ENCODE data around the gene SERINC1. TPM values are rescaled to one million over a fixed set of nuclear protein-coding genes. Genes with fewer than 3 reads are reported as not detected.
A peak's percentile ranks its signal among the peaks of the same experiment; 100 is the strongest.

The SERINC1 gene
- total RNA-seq, 3 donors from 2014 or later (not counting 1 experiment from before 2014, with no cell fraction given), result 124 to 131 (median 128) TPM

DNA sequence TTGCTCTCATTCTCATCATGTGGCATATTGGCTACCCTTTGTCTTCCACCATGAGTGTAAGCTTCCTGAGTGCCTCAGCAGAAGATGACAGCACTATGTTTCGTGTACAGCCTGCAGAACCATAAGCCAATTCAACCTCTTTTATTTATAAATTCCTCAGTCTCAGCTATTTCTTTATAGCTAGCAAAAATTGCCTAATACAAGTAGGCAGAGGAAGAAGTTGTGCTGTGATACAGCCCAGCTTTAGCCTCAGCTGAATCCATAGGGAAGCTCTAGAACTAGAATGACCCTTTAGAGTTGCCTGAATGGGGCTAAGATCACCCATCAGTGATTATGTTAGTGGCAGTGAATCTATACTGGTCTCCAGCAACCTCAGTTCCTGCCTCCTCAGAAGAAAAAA lies 19.0 kb upstream of the SERINC1 start:
- peaks cover 0 to 12% of the 10 kb centered on the region in 2 donors for H3K4me1 Mint-ChIP-seq
- Histone ChIP-seq H3K27ac (ENCODE audit: low read length) (no peak overlapping the region), H3K9me3 (ENCODE audit: control insufficient read depth, insufficient read depth, low read length) (no peaks in the 10 kb centered on the region), H3K4me3 (ENCODE audit: low read length) (no peak overlapping the region), H3K4me1 (ENCODE audit: control insufficient read depth, insufficient read depth, low read length) (peaks cover 8% of the 10 kb centered on the region), H3K36me3 (ENCODE audit: control insufficient read depth, insufficient read depth, low read length) (no peaks in the 10 kb centered on the region), H3K27me3 (ENCODE audit: control insufficient read depth, insufficient read depth, low read length) (no peaks in the 10 kb centered on the region)
- WGBS (ENCODE audit: insufficient coverage), result 83% methylated on average over 1 of the region's 1 CpG
- TF ChIP-seq, protein P1, sequence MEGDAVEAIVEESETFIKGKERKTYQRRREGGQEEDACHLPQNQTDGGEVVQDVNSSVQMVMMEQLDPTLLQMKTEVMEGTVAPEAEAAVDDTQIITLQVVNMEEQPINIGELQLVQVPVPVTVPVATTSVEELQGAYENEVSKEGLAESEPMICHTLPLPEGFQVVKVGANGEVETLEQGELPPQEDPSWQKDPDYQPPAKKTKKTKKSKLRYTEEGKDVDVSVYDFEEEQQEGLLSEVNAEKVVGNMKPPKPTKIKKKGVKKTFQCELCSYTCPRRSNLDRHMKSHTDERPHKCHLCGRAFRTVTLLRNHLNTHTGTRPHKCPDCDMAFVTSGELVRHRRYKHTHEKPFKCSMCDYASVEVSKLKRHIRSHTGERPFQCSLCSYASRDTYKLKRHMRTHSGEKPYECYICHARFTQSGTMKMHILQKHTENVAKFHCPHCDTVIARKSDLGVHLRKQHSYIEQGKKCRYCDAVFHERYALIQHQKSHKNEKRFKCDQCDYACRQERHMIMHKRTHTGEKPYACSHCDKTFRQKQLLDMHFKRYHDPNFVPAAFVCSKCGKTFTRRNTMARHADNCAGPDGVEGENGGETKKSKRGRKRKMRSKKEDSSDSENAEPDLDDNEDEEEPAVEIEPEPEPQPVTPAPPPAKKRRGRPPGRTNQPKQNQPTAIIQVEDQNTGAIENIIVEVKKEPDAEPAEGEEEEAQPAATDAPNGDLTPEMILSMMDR (IDR thresholded peaks at IDR 0.05), result no peak
- intact Hi-C loops (cut with micrococcal nuclease), result loop anchor here (5.0 kb wide), 1 partner anchor 827 kb away; no protein-coding TSS in a partner anchor
- ATAC-seq, result no peak
- no peak for DNase-seq
- H3K36me3 Mint-ChIP-seq, result no peaks in the 10 kb centered on the region
- H3K4me3 Mint-ChIP-seq, result no peak overlapping the region
- peaks cover 0 to 3% of the 10 kb centered on the region in 2 donors for H3K27me3 Mint-ChIP-seq (ENCODE audit: low read depth in 2 of 2)
- H3K27ac Mint-ChIP-seq, result no peak overlapping the region
- no peaks in the 10 kb centered on the region for H3K9me3 Mint-ChIP-seq

DNA sequence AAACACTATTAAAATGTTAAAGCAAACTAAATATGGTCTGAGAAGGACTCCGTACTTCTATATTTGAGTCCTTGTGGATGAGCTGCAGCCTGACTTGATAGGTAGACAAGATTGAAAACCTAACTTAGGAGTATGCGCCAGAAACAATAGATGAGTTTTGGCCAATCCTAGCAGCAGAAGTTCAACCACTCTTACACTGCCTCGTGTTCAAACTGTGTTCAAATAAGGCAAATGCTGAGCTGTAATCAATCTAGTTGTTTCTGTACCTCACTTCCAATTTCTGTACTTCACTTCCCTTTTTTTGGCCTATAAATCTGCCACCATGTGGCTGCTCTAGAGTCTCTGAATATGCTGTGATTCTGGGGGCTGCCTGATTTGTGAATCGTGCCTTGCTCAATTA lies 13.2 kb upstream of the SERINC1 start:
- Mint-ChIP-seq H3K4me1 (no peaks in the 10 kb centered on the region), H3K4me3 (no peak overlapping the region), H3K36me3 (no peaks in the 10 kb centered on the region), H3K27ac (no peak overlapping the region), H3K27me3 (ENCODE audit: low read depth in 2 of 2) (no peaks in the 10 kb centered on the region), H3K9me3 (no peaks in the 10 kb centered on the region)
- no peak for ATAC-seq
- no peaks in the 10 kb centered on the region for H3K9me3 ChIP-seq (ENCODE audit: control insufficient read depth, insufficient read depth, low read length)
- H3K27me3 ChIP-seq (ENCODE audit: control insufficient read depth, insufficient read depth, low read length), result no peaks in the 10 kb centered on the region
- TF ChIP-seq, protein P1 (IDR thresholded peaks at IDR 0.05), result no peak
- H3K4me3 ChIP-seq (ENCODE audit: low read length), result no peak overlapping the region
- H3K36me3 ChIP-seq (ENCODE audit: control insufficient read depth, insufficient read depth, low read length), result no peaks in the 10 kb centered on the region
- no peak overlapping the region for H3K27ac ChIP-seq (ENCODE audit: low read length)
- 42% methylated on average over 3 of the region's 4 CpGs for WGBS (ENCODE audit: insufficient coverage)
- no peak for DNase-seq
- H3K4me1 ChIP-seq (ENCODE audit: control insufficient read depth, insufficient read depth, low read length), result no peaks in the 10 kb centered on the region
- intact Hi-C loops (cut with micrococcal nuclease), result no loop called here

DNA sequence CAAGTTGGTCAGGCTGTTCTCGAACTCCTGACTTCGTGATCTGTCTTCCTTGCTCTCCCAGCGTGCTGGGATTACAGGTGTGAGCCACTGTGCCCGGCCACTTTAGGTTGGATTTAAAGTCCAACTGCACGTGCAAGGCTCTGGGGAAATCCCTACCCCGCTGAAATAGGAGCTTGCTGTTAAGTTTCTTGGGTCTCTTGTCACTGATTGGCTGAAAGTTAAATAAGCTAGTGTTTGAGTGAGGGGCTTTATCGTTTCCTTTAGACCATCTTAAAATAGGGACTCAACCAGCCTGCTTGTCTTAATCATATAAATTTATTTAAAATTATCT lies 11.1 kb upstream of the SERINC1 start:
- 77% methylated on average over 6 of the region's 7 CpGs for WGBS (ENCODE audit: insufficient coverage)
- Mint-ChIP-seq H3K9me3 (no peaks in the 10 kb centered on the region), H3K27ac (no peak overlapping the region), H3K27me3 (ENCODE audit: low read depth in 2 of 2) (peaks cover 0 to 2% of the 10 kb centered on the region in 2 donors), H3K36me3 (no peaks in the 10 kb centered on the region), H3K4me3 (no peak overlapping the region), H3K4me1 (no peaks in the 10 kb centered on the region)
- TF ChIP-seq, protein P1 (IDR thresholded peaks at IDR 0.05), result no peak
- no peaks in the 10 kb centered on the region for H3K4me1 ChIP-seq (ENCODE audit: control insufficient read depth, insufficient read depth, low read length)
- H3K27me3 ChIP-seq (ENCODE audit: control insufficient read depth, insufficient read depth, low read length), result no peaks in the 10 kb centered on the region
- ATAC-seq (no peak), DNase-seq (no peak)
- H3K9me3 ChIP-seq (ENCODE audit: control insufficient read depth, insufficient read depth, low read length), result no peaks in the 10 kb centered on the region
- no peaks in the 10 kb centered on the region for H3K36me3 ChIP-seq (ENCODE audit: control insufficient read depth, insufficient read depth, low read length)
- intact Hi-C loops (cut with micrococcal nuclease), result no loop called here
- no peak overlapping the region for H3K27ac ChIP-seq (ENCODE audit: low read length)
- H3K4me3 ChIP-seq (ENCODE audit: low read length), result no peak overlapping the region

DNA sequence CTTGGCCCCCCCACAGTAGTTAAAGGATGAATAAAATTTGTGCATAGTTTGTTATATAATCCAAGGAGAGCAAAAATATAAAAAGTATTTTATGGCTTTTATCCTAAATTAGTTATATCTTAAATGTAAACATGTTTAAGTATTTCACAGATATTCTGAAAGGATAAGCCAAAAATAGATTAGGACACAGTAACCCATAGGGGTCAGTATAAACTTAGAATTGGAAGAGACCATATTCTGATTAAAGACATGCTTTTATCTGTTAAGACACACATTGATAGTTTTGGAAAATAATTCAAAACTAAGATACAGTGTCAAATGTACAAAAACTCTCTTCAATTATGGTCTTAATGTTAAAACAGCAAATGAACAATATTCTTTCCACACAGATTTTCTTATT lies 4.5 kb upstream of the SERINC1 start:
- Histone ChIP-seq H3K4me1 (ENCODE audit: control insufficient read depth, insufficient read depth, low read length) (peaks cover 2% of the 10 kb centered on the region), H3K27ac (ENCODE audit: low read length) (no peak overlapping the region), H3K27me3 (ENCODE audit: control insufficient read depth, insufficient read depth, low read length) (no peaks in the 10 kb centered on the region), H3K9me3 (ENCODE audit: control insufficient read depth, insufficient read depth, low read length) (no peaks in the 10 kb centered on the region), H3K4me3 (ENCODE audit: low read length) (no peak overlapping the region), H3K36me3 (ENCODE audit: control insufficient read depth, insufficient read depth, low read length) (no peaks in the 10 kb centered on the region)
- no peak overlapping the region for H3K4me3 Mint-ChIP-seq
- no peak for ATAC-seq
- H3K9me3 Mint-ChIP-seq, result no peaks in the 10 kb centered on the region
- TF ChIP-seq, protein P1 (IDR thresholded peaks at IDR 0.05), result peak; percentile 36
- peaks cover 11% of the 10 kb centered on the region in 2 donors for H3K4me1 Mint-ChIP-seq
- H3K27me3 Mint-ChIP-seq (ENCODE audit: low read depth in 2 of 2), result peaks cover 0 to 4% of the 10 kb centered on the region in 2 donors
- peak in 1 of 2 donors; percentile 56 for DNase-seq
- H3K27ac Mint-ChIP-seq, result no peak overlapping the region
- H3K36me3 Mint-ChIP-seq, result no peaks in the 10 kb centered on the region
- intact Hi-C loops (cut with micrococcal nuclease), result loop anchor here (1.0 kb wide), 1 partner anchor 54 kb away; no protein-coding TSS in a partner anchor

Data from natural killer cell (primary cell).